Measurements from ENCODE around the gene EML2. TPM values are rescaled to one million over a fixed set of nuclear protein-coding genes. Genes with fewer than 3 reads are reported as not detected.
"Not testable (repeated sequence)": the region's sequence is repeated elsewhere in the genome, so short reads cannot be mapped to it uniquely, and the experiment has no call there.

EML2 gene
- total RNA-seq: 10 to 100 TPM; 25.7 to 60.6 TPM

DNA sequence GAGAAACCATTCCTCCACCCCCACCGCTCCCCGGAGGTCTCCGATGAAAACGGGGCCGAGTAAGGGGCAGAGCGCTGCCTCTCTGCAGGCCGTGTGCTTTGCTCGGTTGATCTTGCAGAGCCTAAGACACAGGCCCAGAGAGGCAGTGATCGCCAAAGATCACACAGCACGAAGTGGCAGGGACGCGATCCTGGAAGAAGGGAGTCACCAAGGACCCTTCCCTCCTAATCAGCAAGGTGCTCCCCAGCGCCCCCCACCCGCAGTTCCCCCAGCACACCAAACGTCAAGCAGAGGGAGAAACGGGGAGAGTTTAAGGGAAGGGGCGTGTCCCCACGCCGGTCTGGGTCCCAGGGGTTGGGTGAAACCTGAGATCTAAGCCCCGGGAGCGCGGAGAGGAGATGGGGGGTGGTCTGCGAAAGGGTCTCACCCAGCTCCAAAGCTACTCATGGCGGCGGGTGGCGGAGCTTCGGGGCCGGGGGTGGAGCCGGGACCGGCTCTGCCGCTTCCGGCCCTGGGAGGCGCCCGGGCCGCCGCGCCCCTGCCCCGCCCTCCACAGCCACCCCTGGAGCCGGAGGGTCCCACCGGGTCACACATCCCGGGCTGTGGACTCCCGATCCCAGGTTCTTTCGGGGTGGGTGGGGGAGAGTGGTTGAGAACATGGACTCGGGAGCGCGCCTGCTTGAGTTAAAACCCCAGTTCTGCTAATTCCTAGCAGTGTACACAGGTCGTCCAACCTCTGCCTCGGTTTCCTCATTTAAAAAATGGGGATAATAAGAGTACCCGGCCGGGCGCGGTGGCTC lies at the start of gene EML2:
Gene EML2, minus strand, starts transcription at position 468 of the 800 bp plus-strand sequence. Its CDS starts 21 bp downstream, at position 447.
- 0 to 1% methylated on average over 11 to 52 of the region's 52 CpGs for WGBS, 2 donors
- TF ChIP-seq CTCF (IDR thresholded peaks at IDR 0.05): peak in 1 of 7 experiments; percentile 20
- TF ChIP-seq POLR2A (IDR thresholded peaks at IDR 0.05): peak in 2 of 3 donors; percentile 40 to 45
- Histone ChIP-seq H3K36me3 (replicated peaks in 1 of 2; ENCODE audit: insufficient read depth in 1 of 2, low read depth in 2 of 2) (no peaks in the 10 kb centered on the region), H3K27me3 (no peaks in the 10 kb centered on the region), H3K27ac (peak within 1 kb of the TSS; percentile 22 to 89 (median 56)), H3K9me3 (no peaks in the 10 kb centered on the region), H3K4me1 (peaks cover 51% of the 10 kb centered on the region), H3K4me3 (peak within 1 kb of the TSS; percentile 15 to 62)
- intact Hi-C loops (cut with DNase I): no loop called here
- ATAC-seq (peak; percentile 41), DNase-seq (peak; percentile 49 to 73 (median 62))

GRCh38 chr19:45687599-45687998 lies 48.4 kb upstream of the EML2 start:
- no peak for ATAC-seq
- intact Hi-C loops (cut with DNase I): no loop called here

DNA sequence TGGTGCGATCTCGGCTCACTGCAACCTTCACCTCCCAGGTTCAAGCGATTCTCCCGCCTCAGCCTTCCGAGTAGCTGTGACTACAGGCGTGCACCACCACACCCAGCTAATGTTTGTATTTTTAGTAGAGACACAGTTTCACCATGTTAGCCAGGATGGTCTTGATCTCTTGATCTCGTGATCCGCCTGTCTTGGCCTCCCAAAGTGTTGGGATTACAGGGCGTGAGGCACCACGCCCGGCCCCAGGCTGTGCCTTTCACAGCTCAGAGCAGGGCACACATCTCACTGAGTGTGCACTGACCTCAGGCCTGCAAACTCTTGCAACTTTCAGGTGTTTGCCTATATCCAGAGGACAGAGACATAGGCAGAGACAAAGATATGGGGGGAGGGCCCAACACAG lies 45.8 kb upstream of the EML2 start:
- H3K27ac ChIP-seq; ATAC-seq; H3K9me3 ChIP-seq; H3K4me3 ChIP-seq; DNase-seq; H3K27me3 ChIP-seq; intact Hi-C loops (cut with DNase I): not testable (repeated sequence)
- peaks cover 15% of the 10 kb centered on the region for H3K4me1 ChIP-seq
- WGBS, 2 donors: 87 to 97% methylated on average over 7 to 11 of the region's 11 CpGs
- H3K36me3 ChIP-seq (replicated peaks in 1 of 2; ENCODE audit: insufficient read depth in 1 of 2, low read depth in 2 of 2): peaks cover 8 to 20% of the 10 kb centered on the region in 2 donors

More at GRCh38 chr19:45687599-45687998, 48.4 kb upstream of the EML2 start:
- Histone ChIP-seq H3K27me3 (no peaks in the 10 kb centered on the region), H3K4me3 (no peak overlapping the region), H3K4me1 (peaks cover 11% of the 10 kb centered on the region), H3K36me3 (replicated peaks in 1 of 2; ENCODE audit: insufficient read depth in 1 of 2, low read depth in 2 of 2) (peaks cover 8 to 20% of the 10 kb centered on the region in 2 donors), H3K27ac (no peak overlapping the region), H3K9me3 (no peaks in the 10 kb centered on the region)
- 85 to 96% methylated on average over 8 to 9 of the region's 9 CpGs for WGBS, 2 donors
- TF ChIP-seq POLR2A (IDR thresholded peaks at IDR 0.05): no peak
- TF ChIP-seq CTCF (IDR thresholded peaks at IDR 0.05): no peak
- DNase-seq: no peak

- Histone ChIP-seq H3K27me3 (no peaks in the 10 kb centered on the region), H3K36me3 (replicated peaks in 1 of 2; ENCODE audit: insufficient read depth in 1 of 2, low read depth in 2 of 2) (peaks cover 8 to 18% of the 10 kb centered on the region in 2 donors), H3K27ac (no peak overlapping the region), H3K4me1 (peaks cover 24% of the 10 kb centered on the region), H3K9me3 (no peaks in the 10 kb centered on the region), H3K4me3 (no peak overlapping the region)
- intact Hi-C loops (cut with DNase I): no loop called here
- 76 to 77% methylated on average over 5 of the region's 5 CpGs for WGBS, 2 donors
- ATAC-seq: no peak
- TF ChIP-seq POLR2A (IDR thresholded peaks at IDR 0.05) (no peak), CTCF (IDR thresholded peaks at IDR 0.05) (no peak)
- no peak for DNase-seq
These were observed 43.7 kb upstream of the EML2 start for GRCh38 chr19:45682908-45683307.

DNA sequence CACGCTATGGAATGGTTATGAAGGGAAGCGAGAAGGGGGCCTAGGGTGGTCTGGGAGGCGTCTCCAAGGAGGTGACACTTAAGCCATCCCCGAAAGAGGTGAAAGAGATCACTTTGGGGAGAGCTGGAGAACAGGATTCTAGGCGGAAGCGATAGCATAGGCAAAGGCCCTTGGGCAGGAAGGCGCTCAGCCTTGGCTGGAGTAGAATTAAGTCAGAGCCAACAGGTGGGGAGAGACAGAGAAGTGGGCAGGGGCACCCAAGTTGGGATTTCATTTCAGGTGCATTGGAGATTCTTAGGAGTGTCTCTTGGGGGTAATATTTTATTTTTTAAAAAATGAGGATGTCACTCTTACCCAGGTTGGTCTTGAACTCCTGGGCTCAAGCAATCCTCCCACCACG lies 42.9 kb upstream of the EML2 start:
- Histone ChIP-seq H3K27ac (peak overlapping the region; percentile 80 to 89 (median 85)), H3K27me3 (no peaks in the 10 kb centered on the region), H3K4me3 (no peak overlapping the region), H3K9me3 (no peaks in the 10 kb centered on the region), H3K36me3 (replicated peaks in 1 of 2; ENCODE audit: insufficient read depth in 1 of 2, low read depth in 2 of 2) (peaks cover 2 to 11% of the 10 kb centered on the region in 2 donors), H3K4me1 (peaks cover 30% of the 10 kb centered on the region)
- 74 to 76% methylated on average over 8 of the region's 8 CpGs for WGBS, 2 donors
- TF ChIP-seq POLR2A (IDR thresholded peaks at IDR 0.05) (no peak), CTCF (IDR thresholded peaks at IDR 0.05) (no peak)
- intact Hi-C loops (cut with DNase I): no loop called here
- ATAC-seq (no peak), DNase-seq (no peak)
